Endodermal cell (in vitro differentiated cells): ENCODE data around the gene NAA30. TPM values are rescaled to one million over a fixed set of nuclear protein-coding genes. Genes with fewer than 3 reads are reported as not detected.

ENCODE experiments used
- DNase-seq: peaks from one replicate; pipeline ENCODE4 v3.0.0-alpha.2; 2017
- H3K27ac ChIP-seq: 2 replicates; pipeline ENCODE4 v1.5.1; 2013; ENCODE audit warnings: mild to moderate bottlenecking, low read depth, low read length, moderate library complexity
- H3K27me3 ChIP-seq: 2 replicates; pipeline ENCODE4 v1.6.1; 2013; ENCODE audit warnings: mild to moderate bottlenecking, low read length, moderate library complexity; ENCODE audit not compliant: insufficient read depth, control insufficient read depth, poor library complexity, severe bottlenecking
- H3K36me3 ChIP-seq: 2 replicates; pipeline ENCODE4 v1.7.0; 2013; ENCODE audit warnings: mild to moderate bottlenecking, low read length, moderate library complexity; ENCODE audit not compliant: control insufficient read depth, insufficient read depth
- H3K4me1 ChIP-seq: one replicate; pipeline ENCODE4 v1.7.0; 2013; ENCODE audit warnings: low read length; ENCODE audit not compliant: control insufficient read depth, insufficient read depth
- H3K4me3 ChIP-seq: 2 replicates; pipeline ENCODE4 v1.5.1; 2013; ENCODE audit warnings: mild to moderate bottlenecking, low read length, moderate library complexity
- H3K9ac ChIP-seq: 2 replicates; pipeline ENCODE4 v1.6.1; 2013; ENCODE audit warnings: mild to moderate bottlenecking, low read length, moderate library complexity; ENCODE audit not compliant: poor library complexity, severe bottlenecking; ENCODE audit errors: extremely low read depth
- H3K9me3 ChIP-seq: 2 replicates; pipeline ENCODE4 v1.6.1; 2013; ENCODE audit warnings: mild to moderate bottlenecking, low read length, moderate library complexity; ENCODE audit not compliant: control insufficient read depth
- H3K27ac Mint-ChIP-seq: 2 replicates; pipeline ENCODE4 v1.8.0; 2020; ENCODE audit warnings: mixed read lengths
- H3K27me3 Mint-ChIP-seq: 2 replicates; pipeline ENCODE4 v1.8.0; 2021; ENCODE audit warnings: mild to moderate bottlenecking, mixed read lengths; ENCODE audit not compliant: insufficient read depth
- H3K36me3 Mint-ChIP-seq: 2 replicates; pipeline ENCODE4 v1.8.0; 2020; ENCODE audit warnings: low read depth, mixed read lengths
- H3K4me1 Mint-ChIP-seq: 2 replicates; pipeline ENCODE4 v1.8.0; 2020; ENCODE audit warnings: mixed read lengths
- H3K4me3 Mint-ChIP-seq: 2 replicates; pipeline ENCODE4 v1.8.0; 2020; ENCODE audit warnings: mild to moderate bottlenecking, moderate library complexity, mixed read lengths
- H3K9me3 Mint-ChIP-seq: 2 replicates; pipeline ENCODE4 v1.8.0; 2020; ENCODE audit warnings: mild to moderate bottlenecking, mixed read lengths
- CTCF ChIP-seq: fragments of 200-600 bp; sonication (generic); conservative IDR thresholded peaks from 2 replicates; pipeline ENCODE4 v1.5.0; 2021; ENCODE audit warnings: antibody characterized with exemption, mild to moderate bottlenecking
- WGBS, 2 experiments: methylation state at CpG; one replicate each; pipeline versions ENCODE4 v1.1.5 to v1.1.7; 2013; ENCODE audit warnings: missing lambda C conversion rate in 2 of 2, mixed read lengths in 1 of 2; ENCODE audit not compliant: insufficient coverage in 1 of 2, insufficient read length in 1 of 2; 5-methylcytosine and 5-hydroxymethylcytosine counted together
- total RNA-seq, 2 donors: library from RNA; stranded (reverse); fragmentation: NEBNext Ultra II Directional in 1 of 2; extraction: Animal tissue kit (Norgen Biotek cat#: 25700) in 1 of 2; gene quantifications; 2 replicates in 1 of 2; 3 replicates in 1 of 2; pipeline ENCODE4 v1.2.1, GENCODE V29; 2021

Gene NAA30
- total RNA-seq, 2 donors from 2014 or later = 23.0 to 26.0 TPM

GRCh38 chr14:57371013-57371412, 19.4 kb upstream of the NAA30 start:
- WGBS, 2 experiments = 50 to 63% methylated on average over 2 to 3 of the region's 3 CpGs

GRCh38 chr14:57375156-57375555, 15.2 kb upstream of the NAA30 start:
- no peaks in the 10 kb centered on the region for H3K27me3 Mint-ChIP-seq
- no peak for DNase-seq
- H3K27ac Mint-ChIP-seq = no peak overlapping the region
- H3K27ac ChIP-seq = no peak overlapping the region
- 73% methylated on average over 3 of the region's 3 CpGs; no CpG with 5 or more reads in 1 of the 2 experiments for WGBS, 2 experiments
- H3K4me1 ChIP-seq = no peaks in the 10 kb centered on the region
- H3K9me3 ChIP-seq = peaks cover 2% of the 10 kb centered on the region
- H3K36me3 ChIP-seq = no peaks in the 10 kb centered on the region
- no peak overlapping the region for H3K4me3 ChIP-seq
- H3K4me1 Mint-ChIP-seq = peaks cover 2% of the 10 kb centered on the region
- no peaks in the 10 kb centered on the region for H3K36me3 Mint-ChIP-seq
- H3K9me3 Mint-ChIP-seq = peaks cover 3% of the 10 kb centered on the region
- no peak overlapping the region for H3K9ac ChIP-seq
- no peak for TF ChIP-seq CTCF
- H3K4me3 Mint-ChIP-seq = no peak overlapping the region
- H3K27me3 ChIP-seq = no peaks in the 10 kb centered on the region

More at GRCh38 chr14:57371013-57371412, 19.4 kb upstream of the NAA30 start:
- no peak for DNase-seq
- Mint-ChIP-seq H3K9me3 (peaks cover 19% of the 10 kb centered on the region), H3K27me3 (no peaks in the 10 kb centered on the region), H3K4me3 (no peak overlapping the region), H3K27ac (no peak overlapping the region), H3K4me1 (peaks cover 12% of the 10 kb centered on the region), H3K36me3 (peaks cover 3% of the 10 kb centered on the region)
- Histone ChIP-seq H3K36me3 (no peaks in the 10 kb centered on the region), H3K27me3 (no peaks in the 10 kb centered on the region), H3K9ac (no peak overlapping the region), H3K27ac (no peak overlapping the region), H3K4me3 (no peak overlapping the region), H3K4me1 (no peaks in the 10 kb centered on the region), H3K9me3 (peaks cover 6% of the 10 kb centered on the region)
- TF ChIP-seq CTCF = no peak

GRCh38 chr14:57378661-57379060, 11.7 kb upstream of the NAA30 start:
- no peaks in the 10 kb centered on the region for H3K27me3 Mint-ChIP-seq
- no peaks in the 10 kb centered on the region for H3K36me3 ChIP-seq
- no peak overlapping the region for H3K27ac Mint-ChIP-seq
- peaks cover 12% of the 10 kb centered on the region for H3K4me1 ChIP-seq
- no peak overlapping the region for H3K4me3 Mint-ChIP-seq
- TF ChIP-seq CTCF = peak; percentile 47
- H3K9ac ChIP-seq = no peak overlapping the region
- no peak overlapping the region for H3K4me3 ChIP-seq
- H3K27ac ChIP-seq = no peak overlapping the region
- no peaks in the 10 kb centered on the region for H3K9me3 Mint-ChIP-seq
- peaks cover 26% of the 10 kb centered on the region for H3K4me1 Mint-ChIP-seq
- no peaks in the 10 kb centered on the region for H3K27me3 ChIP-seq
- no peaks in the 10 kb centered on the region for H3K9me3 ChIP-seq
- no peak for DNase-seq
- no peaks in the 10 kb centered on the region for H3K36me3 Mint-ChIP-seq
